Tibial artery (tissue), 4 donors: ENCODE data around the gene FOXJ2.
"Not testable (repeated sequence)": the region's sequence is repeated elsewhere in the genome, so short reads cannot be mapped to it uniquely, and the experiment has no call there.

Experiments
- DNase-seq, 2 donors: peaks; one replicate each; pipeline ENCODE4 v3.0.0-alpha.2; 2019
- H3K27ac ChIP-seq, 2 donors: fragments of 200-600 bp; sonication (generic) in 1 of 2; 1 replicate in 1 of 2; 2 replicates in 1 of 2; pipeline ENCODE4 v1.5.1; 2018 to 2019; ENCODE audit warnings: mild to moderate bottlenecking in 1 of 2
- H3K27me3 ChIP-seq, 2 donors: fragments of 200-600 bp; sonication (generic) in 1 of 2; one replicate each; pipeline versions ENCODE4 v1.5.1 to v1.6.0; 2016 to 2019
- H3K36me3 ChIP-seq, 3 donors: fragments of 200-600 bp; sonication (generic) in 2 of 3; one replicate each; pipeline ENCODE4 v1.5.1; 2016 to 2019; ENCODE audit warnings: mild to moderate bottlenecking in 2 of 3
- H3K4me1 ChIP-seq, 4 donors: fragments of 200-600 bp; sonication (generic) in 2 of 4; 1 replicate in 3 of 4; 2 replicates in 1 of 4; pipeline ENCODE4 v1.5.1; 2016 to 2019
- H3K4me3 ChIP-seq, 2 donors: fragments of 200-600 bp; sonication (generic) in 1 of 2; 1 replicate in 1 of 2; 2 replicates in 1 of 2; pipeline ENCODE4 v1.5.1; 2018 to 2019; ENCODE audit warnings: mild to moderate bottlenecking in 2 of 2
- H3K9me3 ChIP-seq, 3 donors: fragments of 200-600 bp; sonication (generic) in 1 of 3; one replicate each; pipeline ENCODE4 v1.5.1; 2016 to 2019
- CTCF ChIP-seq, 2 experiments: fragments of 200-600 bp in 1 of 2; fragments of 450-650 bp in 1 of 2; IDR thresholded peaks; one replicate each; pipeline ENCODE4 v1.5.1; 2017 to 2019; ENCODE audit warnings: antibody characterized with exemption in 2 of 2, mild to moderate bottlenecking in 1 of 2, moderate library complexity in 1 of 2
- intact Hi-C: fragments of 100-400 bp; cut with DNase I; formaldehyde crosslinking; loops from one replicate; pipeline ENCODE4 v1.15.0; 2023; ENCODE audit warnings: low total_unique reads

Gene FOXJ2

DNA sequence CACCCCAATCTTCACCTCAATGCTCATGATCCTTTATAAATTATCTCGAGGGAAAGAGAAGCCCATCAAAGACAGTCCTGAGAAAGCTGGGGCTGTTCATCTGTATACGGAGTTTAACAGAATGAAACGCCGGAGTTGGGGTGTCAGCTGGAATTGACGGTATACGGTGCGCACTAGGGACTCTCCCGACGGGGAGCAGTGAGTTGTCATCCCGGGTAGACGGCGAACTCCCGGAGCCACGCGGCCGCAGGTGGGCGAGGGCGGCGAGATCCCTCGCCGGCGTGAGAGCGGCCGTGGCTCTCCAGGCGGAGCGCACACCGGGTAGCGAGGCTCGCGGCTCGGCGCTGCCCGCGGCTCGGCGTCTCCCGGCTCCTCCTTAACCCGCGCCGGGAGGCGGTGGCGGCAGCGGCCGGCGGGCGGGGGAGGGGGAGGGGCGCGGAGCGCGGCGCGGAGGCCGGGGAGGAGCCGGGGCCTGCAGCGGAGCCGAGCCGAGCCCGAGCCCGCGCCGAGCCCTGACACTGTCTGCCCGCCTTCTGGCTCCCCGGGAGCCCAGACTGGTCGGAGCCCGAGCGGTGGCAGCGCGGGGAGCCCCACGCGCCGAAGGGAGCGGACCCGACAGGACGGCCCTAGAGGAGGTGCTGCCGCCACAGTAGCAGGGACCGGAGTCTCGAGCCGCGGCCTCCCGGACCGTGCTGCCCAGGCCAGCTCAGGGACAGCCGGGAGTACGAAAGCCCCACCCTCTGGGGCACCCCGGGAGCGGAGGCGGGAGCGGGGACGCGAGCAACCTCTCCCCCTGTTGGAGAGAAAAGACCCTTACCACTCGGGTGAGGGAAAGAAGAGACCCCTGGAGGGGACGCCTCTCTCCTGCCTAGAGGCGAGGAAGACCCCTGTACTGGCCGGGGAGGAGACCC lies at the start of gene FOXJ2:
Gene FOXJ2, plus strand, starts transcription at position 475 of the 911 bp plus-strand sequence. CDS start 7,117 bp downstream, outside the sequence.
- Histone ChIP-seq H3K36me3 (no peaks in the 10 kb centered on the region), H3K4me1 (peaks cover 0 to 53% (median 44%) of the 10 kb centered on the region in 4 donors), H3K27me3 (no peaks in the 10 kb centered on the region), H3K4me3 (peak within 1 kb of the TSS; percentile 80 to 85), H3K9me3 (no peaks in the 10 kb centered on the region), H3K27ac (peak within 1 kb of the TSS; percentile 92 to 97)
- DNase-seq: peak; percentile 57 to 92
- no peak for TF ChIP-seq CTCF (IDR thresholded peaks at IDR 0.05)
- intact Hi-C loops: no loop called here

DNA sequence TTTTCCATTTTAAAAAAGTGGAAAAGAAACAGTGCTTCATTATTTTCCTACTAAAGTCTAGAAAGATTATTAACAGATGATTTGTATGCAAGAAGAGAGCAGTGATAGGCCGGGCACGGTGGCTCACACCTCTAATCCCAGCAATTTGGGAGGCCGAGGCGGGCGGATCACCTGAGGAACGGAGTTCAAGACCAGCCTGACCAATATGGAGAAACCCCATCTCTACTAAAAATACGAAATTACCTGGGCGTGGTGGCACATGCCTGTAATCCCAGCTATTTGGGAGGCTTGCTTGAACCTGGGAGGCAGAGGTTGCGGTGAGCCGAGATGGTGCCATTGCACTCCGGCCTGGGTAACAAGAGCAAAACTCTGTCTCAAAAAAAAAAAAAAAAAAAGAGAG lies 49.5 kb upstream of the FOXJ2 start:
- H3K36me3 ChIP-seq, H3K4me3 ChIP-seq, H3K27me3 ChIP-seq, H3K27ac ChIP-seq, H3K9me3 ChIP-seq, intact Hi-C loops, H3K4me1 ChIP-seq, DNase-seq: not testable (repeated sequence)

- H3K36me3 ChIP-seq, DNase-seq, H3K4me1 ChIP-seq, H3K4me3 ChIP-seq, H3K9me3 ChIP-seq, intact Hi-C loops, H3K27me3 ChIP-seq, H3K27ac ChIP-seq: not testable (repeated sequence)
Observed at GRCh38 chr12:7983460-7983859, 49.1 kb upstream of the FOXJ2 start.

- no peak for TF ChIP-seq CTCF (IDR thresholded peaks at IDR 0.05)
- no peaks in the 10 kb centered on the region for H3K4me1 ChIP-seq
- intact Hi-C loops: no loop called here
- no peak overlapping the region for H3K4me3 ChIP-seq
- H3K27ac ChIP-seq: no peak overlapping the region
- H3K27me3 ChIP-seq: no peaks in the 10 kb centered on the region
- DNase-seq: no peak
- no peaks in the 10 kb centered on the region for H3K36me3 ChIP-seq
- H3K9me3 ChIP-seq: no peaks in the 10 kb centered on the region
Observed at GRCh38 chr12:7984900-7985299, 47.6 kb upstream of the FOXJ2 start.

GRCh38 chr12:7985802-7986418 lies 46.6 kb upstream of the FOXJ2 start:
- H3K4me3 ChIP-seq: no peak overlapping the region
- intact Hi-C loops: no loop called here
- H3K36me3 ChIP-seq: no peaks in the 10 kb centered on the region
- no peaks in the 10 kb centered on the region for H3K27me3 ChIP-seq
- no peak for TF ChIP-seq CTCF (IDR thresholded peaks at IDR 0.05)
- H3K27ac ChIP-seq: no peak overlapping the region
- H3K9me3 ChIP-seq: no peaks in the 10 kb centered on the region
- DNase-seq: no peak
- no peaks in the 10 kb centered on the region for H3K4me1 ChIP-seq

DNA sequence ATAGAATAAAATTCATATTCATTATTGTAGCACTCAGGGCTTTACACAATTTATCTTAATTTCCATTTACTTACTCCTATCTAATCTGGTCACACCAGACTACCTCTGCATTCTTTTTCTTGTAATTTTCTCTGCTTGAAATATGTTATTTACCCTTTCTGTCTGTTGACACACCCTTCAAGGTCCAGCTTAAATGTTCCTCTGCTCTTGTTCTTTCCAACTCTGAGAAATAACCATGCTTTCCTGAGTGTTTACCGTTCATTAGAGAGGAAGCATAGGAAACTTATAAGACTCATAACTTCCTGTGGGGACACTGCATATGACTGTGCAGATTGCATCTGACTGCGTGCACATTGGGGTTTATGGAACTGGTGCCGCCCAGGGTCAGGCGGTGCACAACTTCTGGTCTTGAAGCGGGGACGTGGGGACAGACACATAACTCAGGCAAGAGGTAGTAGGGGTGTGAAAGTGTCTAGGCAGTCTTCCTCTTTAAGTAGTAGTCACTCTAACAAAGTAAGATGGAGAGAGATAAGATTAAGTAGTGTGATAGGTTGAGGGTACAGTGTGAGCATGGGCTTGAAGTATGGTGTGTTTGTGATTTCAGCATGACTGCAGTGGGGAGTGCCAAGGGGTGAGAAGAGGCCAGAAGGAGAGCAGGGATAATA lies 42.6 kb upstream of the FOXJ2 start:
- Histone ChIP-seq H3K27me3 (no peaks in the 10 kb centered on the region), H3K36me3 (no peaks in the 10 kb centered on the region), H3K4me3 (no peak overlapping the region), H3K9me3 (no peaks in the 10 kb centered on the region), H3K4me1 (no peaks in the 10 kb centered on the region), H3K27ac (no peak overlapping the region)
- no peak for TF ChIP-seq CTCF (IDR thresholded peaks at IDR 0.05)
- peak in 1 of 2 donors; percentile 63 for DNase-seq
- intact Hi-C loops: loop anchor here (5.0 kb wide), 1 partner anchor 53 kb away; the partner anchor contains the start of gene SLC2A3
